ENCODE measurements around the gene ABCB4. TPM values are rescaled to one million over a fixed set of nuclear protein-coding genes. Genes with fewer than 3 reads are reported as not detected.

The ABCB4 gene
- total and polyA plus RNA-seq, 2 experiments from 2014 or later, result 1.2 to 1.5 TPM

GRCh38 chr7:87432536-87432935, 42.9 kb downstream of the ABCB4 start:
- no peaks in the 10 kb centered on the region for H3K27me3 Mint-ChIP-seq (ENCODE audit: insufficient read depth, low read depth, poor library complexity)
- no peak overlapping the region for H3K27ac Mint-ChIP-seq
- H3K36me3 Mint-ChIP-seq (ENCODE audit: low read depth), result no peaks in the 10 kb centered on the region

More at GRCh38 chr7:87432536-87432935, 42.9 kb downstream of the ABCB4 start:
- no peaks in the 10 kb centered on the region for H3F3A ChIP-seq (replicated peaks; ENCODE audit: low read depth)
- no peaks in the 10 kb centered on the region for H3K9me3 Mint-ChIP-seq
- ATAC-seq, result no peak
- no peaks in the 10 kb centered on the region for H3K79me2 ChIP-seq (replicated peaks; ENCODE audit: insufficient read depth)
- H3K27me3 ChIP-seq (ENCODE audit: insufficient read depth), result no peaks in the 10 kb centered on the region
- DNase-seq (ENCODE audit: low spot score), result no peak
- H3K36me3 ChIP-seq (ENCODE audit: insufficient read depth), result no peaks in the 10 kb centered on the region
- no peak overlapping the region for H3K27ac ChIP-seq (ENCODE audit: low read depth)
- H3K4me3 Mint-ChIP-seq, result no peak overlapping the region
- no peak overlapping the region for H3K4me3 ChIP-seq
- no peak overlapping the region for H3K4me2 ChIP-seq
- TF ChIP-seq REST (IDR thresholded peaks at IDR 0.05; ENCODE audit: unreplicated experiment) (no peak), EZH2 (IDR thresholded peaks at IDR 0.05; ENCODE audit: low read depth, unreplicated experiment) (no peak), ETS1 (IDR thresholded peaks at IDR 0.05) (no peak), EZH2phosphoT487 (IDR thresholded peaks at IDR 0.05; ENCODE audit: unreplicated experiment) (no peak), ZNF331 (CRISPR knock-in tag; IDR thresholded peaks at IDR 0.05; ENCODE audit: low read depth) (no peak), JUNB (IDR thresholded peaks at IDR 0.05; ENCODE audit: unreplicated experiment) (no peak), NANOG (IDR thresholded peaks at IDR 0.05; ENCODE audit: borderline replicate concordance) (no peak), ZNF462 (CRISPR knock-in tag; IDR thresholded peaks at IDR 0.05) (no peak), ZNF114 (CRISPR knock-in tag; IDR thresholded peaks at IDR 0.05) (no peak), CTCF (conservative IDR thresholded peaks at IDR 0.05; ENCODE audit: low read depth in 2 of 2) (no peak), POLR2AphosphoS5 (IDR thresholded peaks at IDR 0.05; ENCODE audit: low read depth) (no peak), CREB1 (CRISPR knock-in tag; IDR thresholded peaks at IDR 0.05; ENCODE audit: low read depth) (no peak)
- H3K4me1 Mint-ChIP-seq, result peaks cover 4% of the 10 kb centered on the region; the same call in 1 of the 3 replicates
- H3K4me1 ChIP-seq (ENCODE audit: insufficient read depth), result no peaks in the 10 kb centered on the region
- H3K9me2 ChIP-seq (ENCODE audit: insufficient read depth), result no peaks in the 10 kb centered on the region
- no peaks in the 10 kb centered on the region for H4K20me1 ChIP-seq (replicated peaks; ENCODE audit: insufficient read depth)
- no peak overlapping the region for H2AFZ ChIP-seq

Data from GM23338 (cell line).